Testis (tissue), 2 donors: ENCODE measurements around the gene ANKRD55.

Experiments
- CTCF ChIP-seq, 3 experiments: fragments of 450-650 bp in 2 of 3; fragments of 200-600 bp in 1 of 3; sonication (generic) in 1 of 3; IDR thresholded peaks; one replicate each; pipeline ENCODE4 v1.5.1; 2016 to 2019; ENCODE audit warnings: antibody characterized with exemption in 3 of 3, mild to moderate bottlenecking in 2 of 3, moderate library complexity in 1 of 3
- POLR2A ChIP-seq: fragments of 450-650 bp; IDR thresholded peaks from one replicate; pipeline ENCODE4 v1.6.1; 2017; ENCODE audit warnings: antibody characterized with exemption, mild to moderate bottlenecking, moderate library complexity

DNA sequence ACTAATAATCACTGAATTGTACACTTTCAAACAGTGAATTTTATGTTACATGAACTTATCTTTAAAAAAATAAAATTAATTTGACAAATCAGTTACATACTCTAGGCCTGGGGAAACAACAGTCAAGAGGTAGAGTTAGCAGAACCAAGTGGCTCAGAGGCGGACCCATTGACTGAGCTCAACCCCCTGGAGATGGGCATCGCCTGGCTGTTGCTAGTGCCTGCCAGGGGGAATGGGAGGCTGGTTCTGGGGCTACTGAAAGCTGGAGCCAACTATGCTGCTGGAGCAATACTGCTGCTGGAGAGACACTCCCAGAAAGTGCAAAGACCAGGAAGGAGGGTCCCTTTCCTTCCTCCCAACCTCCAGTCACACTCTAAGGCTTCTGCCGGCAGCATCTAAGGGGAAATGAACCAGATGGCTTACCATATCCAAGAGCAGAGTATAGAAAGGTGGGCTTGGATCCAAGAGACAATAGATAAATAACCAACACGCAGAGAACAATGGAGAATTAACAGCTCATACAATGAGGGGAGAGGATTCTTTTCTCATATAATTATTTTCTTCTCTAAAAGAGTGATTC lies 40.3 kb upstream of the ANKRD55 start:
- TF ChIP-seq CTCF (IDR thresholded peaks at IDR 0.05) (no peak), POLR2A (no peak)
